Left lung (tissue), 10 donors: ENCODE data around the gene FYB2. TPM values are rescaled to one million over a fixed set of nuclear protein-coding genes. Genes with fewer than 3 reads are reported as not detected.
A peak's percentile ranks its signal among the peaks of the same experiment; 100 is the strongest.

ENCODE experiments used
- ATAC-seq: fragments of 200-7000 bp; cut with Tn5 transposase; one replicate; pipeline ENCODE4 v1.9.1; 2020; ENCODE audit warnings: moderate library complexity
- DNase-seq, 4 donors: peaks; one replicate each; pipeline ENCODE4 v3.0.0-alpha.2; 2013 to 2020
- H3K27ac ChIP-seq, 2 donors: fragments of 200-600 bp; sonication (generic) in 1 of 2; one replicate each; pipeline versions ENCODE4 v1.5.0 to v1.8.0; 2020 to 2021
- H3K27me3 ChIP-seq, 2 donors: fragments of 200-600 bp; sonication (generic) in 1 of 2; one replicate each; pipeline versions ENCODE4 v1.5.0 to v1.8.0; 2020 to 2021
- H3K36me3 ChIP-seq, 2 donors: fragments of 200-600 bp; sonication (generic) in 1 of 2; one replicate each; pipeline versions ENCODE4 v1.5.0 to v1.8.0; 2020 to 2021
- H3K4me1 ChIP-seq, 2 donors: fragments of 200-600 bp; one replicate each; pipeline ENCODE4 v1.8.0; 2021
- H3K4me3 ChIP-seq, 2 donors: fragments of 200-600 bp; sonication (generic) in 1 of 2; one replicate each; pipeline versions ENCODE4 v1.5.0 to v1.8.0; 2020 to 2021; ENCODE audit warnings: mild to moderate bottlenecking in 1 of 2
- H3K9me3 ChIP-seq, 2 donors: fragments of 200-600 bp; sonication (generic) in 1 of 2; one replicate each; pipeline versions ENCODE4 v1.5.0 to v1.8.0; 2020 to 2021
- intact Hi-C, 2 donors: fragments of 100-400 bp; cut with DNase I; formaldehyde crosslinking; loops; one replicate each; pipeline versions ENCODE4 v1.11.2 to v1.14.2; 2022
- polyA plus RNA-seq, 6 donors: library from polyadenylated mRNA; unstranded; fragments of 120-200 nt; gene quantifications; one replicate each; pipeline ENCODE4 v1.2.1, GENCODE V29; 2013; ENCODE audit not compliant: insufficient read length in 6 of 6
- total RNA-seq, 2 donors: library from RNA; stranded (reverse); fragmentation: NEBNext Ultra II Directional; extraction: Animal tissue kit (Norgen Biotek cat#: 25700); gene quantifications; one replicate each; pipeline ENCODE4 v1.2.1, GENCODE V29; 2021
- TF ChIP-seq, protein P1 (sequence below), 2 donors: fragments of 200-600 bp; sonication (generic) in 1 of 2; IDR thresholded peaks; one replicate each; pipeline versions ENCODE4 v1.5.0 to v1.8.0; 2021; ENCODE audit warnings: antibody characterized with exemption in 2 of 2
- donor health status: DM: no; HTN: yes; CAD: no.
- donor health status: DM: no; HTN: no; CAD: no.

FYB2 gene
- total and polyA plus RNA-seq, 8 donors, result 0.21 to 1.2 (median 0.51) TPM

DNA sequence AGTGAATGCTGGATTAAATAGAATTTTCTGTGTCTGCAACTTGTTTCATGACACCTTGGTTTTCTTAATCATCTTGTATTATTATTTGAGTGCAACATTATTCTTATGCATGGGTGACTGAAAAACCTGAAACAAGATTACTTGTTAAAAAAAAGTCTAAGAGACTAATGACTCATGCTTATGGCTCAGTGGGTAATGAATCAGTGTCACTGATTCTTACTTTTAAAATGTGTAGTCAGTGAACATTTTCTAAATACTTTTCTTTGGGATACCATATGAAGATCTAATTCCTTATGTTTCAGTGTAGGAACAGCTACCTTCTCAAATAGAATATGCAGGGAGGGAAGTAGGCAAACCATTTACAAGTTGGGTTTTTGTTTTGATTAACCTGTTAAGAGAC is 108.6 kb downstream of the FYB2 start:
- ATAC-seq (peak; percentile 28), DNase-seq (no peak)
- intact Hi-C loops, result no loop called here
- Histone ChIP-seq H3K4me3 (no peak overlapping the region), H3K4me1 (no peaks in the 10 kb centered on the region), H3K9me3 (no peaks in the 10 kb centered on the region), H3K27me3 (no peaks in the 10 kb centered on the region), H3K27ac (no peak overlapping the region), H3K36me3 (no peaks in the 10 kb centered on the region)
- TF ChIP-seq, protein P1, sequence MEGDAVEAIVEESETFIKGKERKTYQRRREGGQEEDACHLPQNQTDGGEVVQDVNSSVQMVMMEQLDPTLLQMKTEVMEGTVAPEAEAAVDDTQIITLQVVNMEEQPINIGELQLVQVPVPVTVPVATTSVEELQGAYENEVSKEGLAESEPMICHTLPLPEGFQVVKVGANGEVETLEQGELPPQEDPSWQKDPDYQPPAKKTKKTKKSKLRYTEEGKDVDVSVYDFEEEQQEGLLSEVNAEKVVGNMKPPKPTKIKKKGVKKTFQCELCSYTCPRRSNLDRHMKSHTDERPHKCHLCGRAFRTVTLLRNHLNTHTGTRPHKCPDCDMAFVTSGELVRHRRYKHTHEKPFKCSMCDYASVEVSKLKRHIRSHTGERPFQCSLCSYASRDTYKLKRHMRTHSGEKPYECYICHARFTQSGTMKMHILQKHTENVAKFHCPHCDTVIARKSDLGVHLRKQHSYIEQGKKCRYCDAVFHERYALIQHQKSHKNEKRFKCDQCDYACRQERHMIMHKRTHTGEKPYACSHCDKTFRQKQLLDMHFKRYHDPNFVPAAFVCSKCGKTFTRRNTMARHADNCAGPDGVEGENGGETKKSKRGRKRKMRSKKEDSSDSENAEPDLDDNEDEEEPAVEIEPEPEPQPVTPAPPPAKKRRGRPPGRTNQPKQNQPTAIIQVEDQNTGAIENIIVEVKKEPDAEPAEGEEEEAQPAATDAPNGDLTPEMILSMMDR (IDR thresholded peaks at IDR 0.05), result no peak

DNA sequence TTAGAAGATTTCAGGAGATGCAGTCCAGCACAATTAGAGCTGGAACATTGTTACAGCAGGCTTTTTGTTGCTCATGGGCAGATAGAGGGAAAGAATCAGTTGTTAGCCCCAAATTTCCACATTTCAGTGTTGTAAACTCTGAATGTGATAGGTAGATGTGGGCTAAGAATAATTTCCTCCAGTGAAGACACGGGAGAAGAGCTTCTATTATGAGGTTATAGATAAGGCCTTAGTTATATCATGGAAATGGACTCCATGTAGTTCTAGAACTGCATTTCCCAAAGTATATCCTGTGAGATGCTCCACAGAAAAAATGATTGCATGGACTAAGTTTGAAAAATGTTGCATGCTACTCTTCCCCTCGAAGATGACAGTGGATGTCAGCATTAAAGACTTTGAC is 109.2 kb downstream of the FYB2 start:
- intact Hi-C loops, result no loop called here
- DNase-seq, result no peak
- ATAC-seq, result no peak

DNA sequence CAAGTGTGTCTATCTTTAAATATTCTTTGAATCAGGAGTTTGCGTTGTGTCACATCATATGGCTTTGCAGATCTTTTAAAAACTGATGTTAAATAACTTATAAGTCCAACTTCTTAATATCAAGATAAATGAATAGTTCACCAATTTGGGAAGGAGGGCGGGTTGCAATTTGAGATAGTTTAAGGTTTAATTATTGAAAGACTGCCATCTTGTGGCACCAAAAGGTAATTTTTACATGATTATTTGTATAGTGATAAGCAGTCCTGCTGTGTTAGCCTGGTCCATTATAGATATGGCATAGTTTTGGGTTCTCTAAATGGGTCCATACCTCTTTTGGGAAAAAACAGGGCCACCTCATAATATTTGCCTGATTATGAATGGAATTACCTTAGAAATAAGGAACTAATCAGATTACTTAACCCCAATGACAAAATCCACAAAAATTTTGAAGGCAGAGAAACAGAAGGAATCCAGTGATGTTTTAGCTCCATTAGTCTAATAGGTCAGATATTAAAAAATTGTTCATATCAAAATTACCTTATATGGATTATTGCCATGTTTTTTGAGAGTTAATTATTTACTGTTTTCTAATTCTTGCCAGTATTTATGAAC is 109.8 kb downstream of the FYB2 start:
- H3K4me3 ChIP-seq, result no peak overlapping the region
- no peaks in the 10 kb centered on the region for H3K36me3 ChIP-seq
- intact Hi-C loops, result no loop called here
- H3K9me3 ChIP-seq, result no peaks in the 10 kb centered on the region
- no peaks in the 10 kb centered on the region for H3K4me1 ChIP-seq
- H3K27ac ChIP-seq, result no peak overlapping the region
- TF ChIP-seq, protein P1 (IDR thresholded peaks at IDR 0.05), result peak; percentile 29 to 53
- DNase-seq, result peak in 2 of 4 donors; percentile 41 to 60
- H3K27me3 ChIP-seq, result no peaks in the 10 kb centered on the region
- ATAC-seq, result peak; percentile 56

More for the DNA sequence above, 109.2 kb downstream of the FYB2 start:
- TF ChIP-seq, protein P1 (IDR thresholded peaks at IDR 0.05), result no peak
- no peak overlapping the region for H3K4me3 ChIP-seq
- H3K36me3 ChIP-seq, result no peaks in the 10 kb centered on the region
- no peaks in the 10 kb centered on the region for H3K27me3 ChIP-seq
- no peak overlapping the region for H3K27ac ChIP-seq
- no peaks in the 10 kb centered on the region for H3K9me3 ChIP-seq
- H3K4me1 ChIP-seq, result no peaks in the 10 kb centered on the region

DNA sequence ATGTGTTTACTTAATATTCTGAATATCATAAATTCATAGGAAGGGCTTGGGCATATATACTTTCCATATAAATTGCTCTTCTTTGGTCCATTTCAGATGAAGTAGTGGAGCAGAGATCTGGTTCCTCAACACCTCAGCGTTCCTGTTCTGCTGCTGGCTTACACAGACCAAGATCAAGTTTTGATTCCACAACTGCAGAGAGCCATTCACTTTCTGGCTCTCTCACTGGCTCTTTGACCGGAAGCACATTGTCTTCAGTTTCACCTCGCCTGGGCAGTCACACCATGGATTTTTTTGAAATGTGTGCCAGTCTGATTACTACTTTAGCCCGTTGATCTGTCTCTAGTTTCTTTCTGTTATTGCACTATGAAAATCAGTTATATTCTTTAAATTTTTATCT is 111.8 kb downstream of the FYB2 start:
- H3K36me3 ChIP-seq, result no peaks in the 10 kb centered on the region
- no peak overlapping the region for H3K4me3 ChIP-seq
- TF ChIP-seq, protein P1 (IDR thresholded peaks at IDR 0.05), result no peak
- no peaks in the 10 kb centered on the region for H3K27me3 ChIP-seq
- H3K27ac ChIP-seq, result no peak overlapping the region
- no peak for DNase-seq
- no peaks in the 10 kb centered on the region for H3K9me3 ChIP-seq
- intact Hi-C loops, result no loop called here
- ATAC-seq, result no peak
- H3K4me1 ChIP-seq, result no peaks in the 10 kb centered on the region

DNA sequence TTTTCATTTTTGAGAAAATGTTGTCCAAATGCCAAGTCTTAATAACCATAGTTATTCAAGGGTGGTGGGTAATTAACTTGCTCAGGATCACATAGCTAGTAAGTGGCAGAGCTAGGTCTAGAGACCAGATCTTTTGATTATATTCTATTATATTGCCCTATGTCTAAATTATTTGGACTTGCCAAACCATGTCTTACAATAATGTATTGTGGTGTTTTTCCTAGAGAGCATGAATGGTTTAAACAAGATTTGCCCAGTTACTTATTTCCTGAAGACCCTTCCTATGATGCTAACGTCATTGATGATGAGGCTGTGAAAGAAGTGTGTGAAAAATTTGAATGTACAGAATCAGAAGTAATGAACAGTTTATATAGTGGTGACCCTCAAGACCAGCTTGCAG is 115.5 kb downstream of the FYB2 start:
- TF ChIP-seq, protein P1 (IDR thresholded peaks at IDR 0.05), result no peak
- DNase-seq (no peak), ATAC-seq (no peak)
- no peaks in the 10 kb centered on the region for H3K36me3 ChIP-seq
- no peak overlapping the region for H3K4me3 ChIP-seq
- H3K4me1 ChIP-seq, result no peaks in the 10 kb centered on the region
- H3K9me3 ChIP-seq, result peaks cover 0 to 7% of the 10 kb centered on the region in 2 donors
- H3K27me3 ChIP-seq, result no peaks in the 10 kb centered on the region
- no peak overlapping the region for H3K27ac ChIP-seq
- intact Hi-C loops, result no loop called here
